ENCODE data around the gene SFRP5.

The SFRP5 gene

GRCh38 chr10:97763411-97763810 lies 8.4 kb downstream of the SFRP5 start:
- DNase-seq, result no peak

GRCh38 chr10:97762816-97763215 lies 9.0 kb downstream of the SFRP5 start:
- DNase-seq, result no peak

- DNase-seq, result no peak
Measured at GRCh38 chr10:97762056-97762455, 9.7 kb downstream of the SFRP5 start.

GRCh38 chr10:97761331-97761865 lies 10.4 kb downstream of the SFRP5 start:
- DNase-seq, result no peak

- DNase-seq, result no peak
Measured at GRCh38 chr10:97760461-97761257, 11.1 kb downstream of the SFRP5 start.

GRCh38 chr10:97759946-97760345 lies 11.9 kb downstream of the SFRP5 start:
- DNase-seq, result no peak

- DNase-seq, result no peak
Measured at GRCh38 chr10:97759158-97759887, 12.5 kb downstream of the SFRP5 start.

- DNase-seq, result no peak
Measured at GRCh38 chr10:97757471-97757870, 14.3 kb downstream of the SFRP5 start.

- DNase-seq, result no peak
Measured at GRCh38 chr10:97755718-97756117, 16.1 kb downstream of the SFRP5 start.

GRCh38 chr10:97754726-97755125 lies 17.1 kb downstream of the SFRP5 start:
- DNase-seq, result no peak

- no peak for DNase-seq
Measured at GRCh38 chr10:97752956-97753355, 18.8 kb downstream of the SFRP5 start.

GRCh38 chr10:97748116-97748515 lies 23.7 kb downstream of the SFRP5 start:
- no peak for DNase-seq

- DNase-seq, result no peak
Measured at GRCh38 chr10:97747573-97747972, 24.2 kb downstream of the SFRP5 start.

- no peak for DNase-seq
Measured at GRCh38 chr10:97744405-97745035, 27.3 kb downstream of the SFRP5 start.

GRCh38 chr10:97743169-97743943 lies 28.4 kb downstream of the SFRP5 start:
- no peak for DNase-seq

GRCh38 chr10:97740613-97741012 lies 31.2 kb downstream of the SFRP5 start:
- no peak for DNase-seq

- DNase-seq, result no peak
Measured at GRCh38 chr10:97738616-97739015, 33.2 kb downstream of the SFRP5 start.

- DNase-seq, result no peak
Measured at GRCh38 chr10:97737770-97738265, 34.0 kb downstream of the SFRP5 start.

GRCh38 chr10:97736902-97737769 lies 34.7 kb downstream of the SFRP5 start, which contains the start of gene ZFYVE27:
Gene ZFYVE27, plus strand, starts transcription at chr10:97737128. Its CDS starts 1,350 bp downstream, at chr10:97738478.
- peak; percentile 64 for DNase-seq

GRCh38 chr10:97736403-97736901 lies 35.3 kb downstream of the SFRP5 start:
- no peak for DNase-seq

GRCh38 chr10:97734021-97734420 lies 37.8 kb downstream of the SFRP5 start:
- DNase-seq, result no peak
